Immature natural killer cell (primary cell): ENCODE measurements around the gene PVALEF. TPM values are rescaled to one million over a fixed set of nuclear protein-coding genes. Genes with fewer than 3 reads are reported as not detected.

Experiments used
- DNase-seq, 3 donors: peaks; one replicate each; pipeline ENCODE4 v3.0.0; 2022; ENCODE audit warnings: mixed read lengths in 1 of 3
- H3K27ac Mint-ChIP-seq, 6 donors: one replicate each; pipeline ENCODE4 v1.8.0; 2020; ENCODE audit warnings: mixed read lengths in 6 of 6, mild to moderate bottlenecking in 5 of 6, inconsistent platforms in 4 of 6, moderate library complexity in 3 of 6
- H3K27me3 Mint-ChIP-seq, 3 donors: one replicate each; pipeline ENCODE4 v1.8.0; 2020 to 2021; ENCODE audit warnings: low read depth in 3 of 3, mild to moderate bottlenecking in 3 of 3, mixed read lengths in 3 of 3, moderate library complexity in 3 of 3, inconsistent platforms in 1 of 3
- H3K36me3 Mint-ChIP-seq, 3 donors: one replicate each; pipeline ENCODE4 v1.8.0; 2020; ENCODE audit warnings: mixed read lengths in 3 of 3, inconsistent platforms in 2 of 3, mild to moderate bottlenecking in 2 of 3
- H3K4me1 Mint-ChIP-seq, 2 donors: one replicate each; pipeline ENCODE4 v1.8.0; 2020; ENCODE audit warnings: inconsistent platforms in 2 of 2, mild to moderate bottlenecking in 2 of 2, mixed read lengths in 2 of 2, moderate library complexity in 1 of 2
- H3K4me3 Mint-ChIP-seq, 5 donors: one replicate each; pipeline ENCODE4 v1.8.0; 2020; ENCODE audit warnings: mild to moderate bottlenecking in 5 of 5, mixed read lengths in 5 of 5, inconsistent platforms in 3 of 5, moderate library complexity in 3 of 5
- H3K9me3 Mint-ChIP-seq, 6 donors: one replicate each; pipeline ENCODE4 v1.8.0; 2020; ENCODE audit warnings: mild to moderate bottlenecking in 6 of 6, mixed read lengths in 6 of 6, inconsistent platforms in 4 of 6, moderate library complexity in 3 of 6
- polyA plus RNA-seq, 3 donors: library from polyadenylated mRNA; unstranded; fragments of 300-500 nt; fragmentation: Illumina TruSeq; gene quantifications; one replicate each; pipeline ENCODE4 v1.2.3, GENCODE V29; 2021

PVALEF gene
- polyA plus RNA-seq, 3 donors from 2014 or later = not detected

DNA sequence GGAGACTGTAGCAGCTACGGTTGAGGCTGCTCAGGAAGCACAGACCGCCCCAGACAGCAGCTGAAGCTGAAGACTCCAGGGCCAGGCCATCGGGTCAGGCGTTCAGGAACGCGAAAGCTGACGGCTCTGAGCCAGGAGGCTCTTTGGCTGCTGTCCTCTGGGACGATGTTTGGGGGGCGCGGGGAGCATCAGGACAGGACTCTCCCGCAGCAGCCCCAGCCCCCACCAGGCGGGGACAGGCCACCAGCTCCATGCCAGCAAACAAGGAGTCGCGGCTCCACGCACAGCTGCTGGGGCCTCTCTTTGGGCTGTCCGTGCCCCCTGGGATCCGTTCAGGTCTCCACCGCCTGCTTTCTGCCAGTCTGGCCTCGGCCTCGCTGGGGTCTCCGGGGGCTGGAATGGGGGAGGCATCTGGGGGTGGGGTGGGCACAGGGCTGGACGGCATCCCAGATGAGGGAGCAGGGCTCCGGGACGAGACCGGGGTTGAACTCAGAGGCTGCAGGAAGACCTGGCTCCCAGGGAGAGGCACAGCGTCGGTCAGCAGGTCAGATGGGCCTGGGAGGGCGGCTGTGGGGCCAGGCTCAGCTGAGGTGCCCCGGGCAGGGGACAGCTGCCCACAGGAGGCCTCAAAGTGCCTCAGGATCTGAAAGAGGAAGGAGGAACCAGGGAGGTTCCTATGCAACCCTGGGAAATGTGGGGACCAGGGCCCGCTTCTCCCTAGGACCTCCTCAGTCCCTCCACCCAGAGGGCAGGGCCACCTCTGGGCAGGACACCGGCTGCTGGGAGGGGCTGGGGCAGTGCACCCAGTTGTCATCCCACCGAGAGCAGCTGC lies 63.7 kb downstream of the PVALEF start:
- Mint-ChIP-seq H3K27me3 (peaks cover 0 to 2% (median 0%) of the 10 kb centered on the region in 3 donors), H3K4me3 (no peak overlapping the region), H3K36me3 (peaks cover 5 to 13% (median 12%) of the 10 kb centered on the region in 3 donors), H3K4me1 (peaks cover 13% of the 10 kb centered on the region in 2 donors), H3K27ac (no peak overlapping the region), H3K9me3 (no peaks in the 10 kb centered on the region)
- DNase-seq = no peak

DNA sequence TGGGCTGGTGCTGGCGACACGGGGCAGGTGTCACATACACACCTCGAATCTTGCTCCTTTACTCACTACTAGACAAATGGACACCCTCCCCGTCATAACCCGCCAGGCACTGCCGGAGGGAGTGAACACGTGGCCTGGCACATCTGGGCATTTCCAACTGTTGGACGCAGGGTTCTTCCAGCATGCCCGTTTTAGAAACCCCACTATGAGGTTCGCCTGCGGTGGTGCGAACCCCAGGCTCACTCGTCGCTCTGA lies 64.3 kb downstream of the PVALEF start:
- Mint-ChIP-seq H3K4me1 (peaks cover 13 to 14% of the 10 kb centered on the region in 2 donors), H3K27ac (no peak overlapping the region), H3K9me3 (no peaks in the 10 kb centered on the region), H3K36me3 (peaks cover 5 to 13% (median 12%) of the 10 kb centered on the region in 3 donors), H3K4me3 (no peak overlapping the region), H3K27me3 (peaks cover 0 to 2% (median 0%) of the 10 kb centered on the region in 3 donors)
- DNase-seq = no peak

DNA sequence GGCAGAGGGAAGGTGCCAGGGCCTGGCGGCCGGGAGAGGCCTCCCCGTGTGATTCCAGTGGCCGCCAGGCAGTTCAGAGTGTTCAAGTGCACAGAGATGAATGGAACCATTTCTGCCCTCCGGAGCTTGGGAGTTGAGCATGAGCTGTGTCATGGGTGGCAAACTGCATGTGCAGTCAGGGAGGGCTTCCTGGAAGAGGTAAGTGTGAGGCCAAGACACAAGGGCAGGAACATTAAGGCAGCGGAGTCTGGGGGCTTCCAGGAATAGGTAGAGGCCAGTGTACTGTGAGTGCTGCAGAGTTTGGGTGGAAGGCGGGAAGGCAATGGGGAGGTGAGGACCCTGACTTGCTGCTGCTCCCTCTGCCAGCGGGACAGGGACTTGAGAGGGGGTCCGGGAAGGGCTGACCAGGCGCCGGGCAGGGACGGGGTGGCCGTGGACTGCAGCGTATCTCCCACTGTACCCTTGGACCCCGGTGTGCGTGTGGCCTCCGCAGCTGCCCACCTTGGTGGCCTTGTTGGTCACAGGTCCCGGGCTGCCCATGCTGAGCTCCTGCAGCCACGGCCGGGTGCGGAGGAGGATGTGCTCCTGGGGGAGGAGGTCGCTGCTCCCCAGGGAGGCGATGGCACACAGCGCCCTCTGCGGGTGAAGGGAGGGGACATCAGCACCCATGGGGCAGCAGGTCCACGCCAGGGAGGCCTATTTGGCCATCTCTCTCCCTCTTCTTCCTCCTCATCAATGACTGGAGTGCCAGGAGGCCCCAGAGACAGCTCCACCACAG lies 64.9 kb downstream of the PVALEF start:
- DNase-seq = no peak
- H3K27ac Mint-ChIP-seq = no peak overlapping the region
- H3K4me3 Mint-ChIP-seq = no peak overlapping the region
- H3K4me1 Mint-ChIP-seq = peaks cover 18 to 20% of the 10 kb centered on the region in 2 donors
- H3K9me3 Mint-ChIP-seq = no peaks in the 10 kb centered on the region
- peaks cover 0 to 2% (median 0%) of the 10 kb centered on the region in 3 donors for H3K27me3 Mint-ChIP-seq
- H3K36me3 Mint-ChIP-seq = peaks cover 5 to 16% (median 13%) of the 10 kb centered on the region in 3 donors

DNA sequence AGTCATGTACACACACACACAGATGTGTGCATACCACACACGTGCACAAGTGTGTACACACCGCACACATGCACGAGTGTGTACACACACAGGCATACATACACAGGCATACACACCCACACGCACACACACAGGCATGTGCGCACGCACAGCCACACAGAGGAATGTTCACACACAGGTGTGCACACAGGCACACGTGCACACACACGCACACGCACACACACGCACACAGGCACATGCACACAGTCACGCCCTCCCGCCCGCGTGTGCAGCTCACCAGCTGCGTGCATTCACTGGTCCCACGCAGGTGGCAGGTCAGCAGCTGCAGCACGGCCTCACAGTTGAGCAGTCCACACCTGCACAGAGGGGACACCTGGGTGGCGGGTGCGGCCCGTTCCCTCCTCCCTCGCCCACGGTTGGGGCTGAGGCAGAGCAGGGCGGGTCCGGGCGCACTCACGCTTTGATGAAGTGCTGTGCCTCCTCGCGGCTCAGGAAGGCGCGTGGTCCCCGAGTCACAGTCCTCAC lies 65.9 kb downstream of the PVALEF start:
- Mint-ChIP-seq H3K4me1 (peaks cover 21 to 22% of the 10 kb centered on the region in 2 donors), H3K9me3 (no peaks in the 10 kb centered on the region), H3K27me3 (peaks cover 0 to 2% (median 0%) of the 10 kb centered on the region in 3 donors), H3K4me3 (no peak overlapping the region), H3K27ac (peak overlapping the region in 2 of 6 donors; percentile 53 to 59), H3K36me3 (peaks cover 5 to 16% (median 13%) of the 10 kb centered on the region in 3 donors)
- DNase-seq = no peak

DNA sequence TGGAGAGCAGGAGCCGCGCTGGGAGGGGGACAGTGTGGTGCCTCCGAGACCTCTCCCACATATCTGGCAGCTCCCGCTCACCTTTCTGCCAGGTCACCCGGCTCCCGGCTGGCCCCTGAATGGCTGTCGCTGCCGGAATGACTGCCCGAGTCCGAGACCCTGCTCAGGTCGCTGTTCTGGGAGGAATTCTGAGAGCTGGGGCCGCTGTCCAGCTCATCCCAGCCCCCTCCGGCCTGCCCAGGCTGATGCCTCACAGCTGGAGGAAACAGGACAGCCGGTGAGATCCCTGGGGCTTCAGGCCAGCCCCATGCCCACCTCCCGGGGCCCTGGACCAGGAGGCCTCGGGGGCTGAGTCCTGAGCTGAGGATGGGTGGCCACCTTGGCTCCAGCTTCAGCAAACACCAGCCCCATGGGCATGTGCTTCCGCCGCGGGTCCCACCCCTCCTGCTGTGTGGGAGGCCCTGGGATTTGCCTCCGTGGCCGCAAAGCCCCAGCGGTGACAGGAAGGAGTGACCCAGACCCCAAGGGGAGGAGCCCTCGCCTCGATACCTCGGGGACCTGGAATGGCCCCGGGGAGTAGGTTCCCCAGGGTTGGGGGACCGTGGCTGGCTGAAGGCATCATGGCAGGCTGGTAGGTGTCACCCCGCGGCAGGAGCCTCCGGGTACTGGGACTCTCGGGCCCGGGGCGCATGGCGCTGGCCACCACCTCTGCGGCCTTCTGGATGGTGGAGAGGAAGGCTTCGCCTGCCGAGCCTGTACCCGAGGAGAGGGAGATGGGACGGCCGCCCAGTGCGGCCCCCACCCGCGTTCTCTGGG lies 66.7 kb downstream of the PVALEF start:
- no peaks in the 10 kb centered on the region for H3K9me3 Mint-ChIP-seq
- no peak overlapping the region for H3K4me3 Mint-ChIP-seq
- peaks cover 5 to 16% (median 13%) of the 10 kb centered on the region in 3 donors for H3K36me3 Mint-ChIP-seq
- peaks cover 0 to 2% (median 0%) of the 10 kb centered on the region in 3 donors for H3K27me3 Mint-ChIP-seq
- H3K27ac Mint-ChIP-seq = no peak overlapping the region
- no peak for DNase-seq
- peaks cover 22 to 24% of the 10 kb centered on the region in 2 donors for H3K4me1 Mint-ChIP-seq

Other genes with a start within 250 kb of the PVALEF start
- gene CHMP6, start 173.7 kb upstream of the PVALEF start, polyA plus RNA-seq = 10 to 100 TPM; 67.7 to 71.4 (median 70.2) TPM
- 1 to 10 TPM; 1.1 to 5.1 (median 4.7) TPM for gene BAIAP2, start 130.4 kb upstream of the PVALEF start, polyA plus RNA-seq
- gene AATK, start 714 bp downstream of the PVALEF start, polyA plus RNA-seq = 1 to 10 TPM in 1 of 3 donors, under 1 TPM in 2; 0.52 to 2.9 (median 0.97) TPM
- gene CEP131, start 57.5 kb downstream of the PVALEF start, polyA plus RNA-seq = 1 to 10 TPM in 2 of 3 donors, under 1 TPM in 1; 0.43 to 7.4 (median 1.5) TPM
- 1 to 10 TPM; 1.6 to 7.3 (median 5.0) TPM for gene TEPSIN, start 73.5 kb downstream of the PVALEF start, polyA plus RNA-seq
- 100 to 1,000 TPM in 1 of 3 donors, 10 to 100 TPM in 2; 61.2 to 121 (median 67.8) TPM for gene NDUFAF8, start 73.8 kb downstream of the PVALEF start, polyA plus RNA-seq
- gene SLC38A10, start 129.8 kb downstream of the PVALEF start, polyA plus RNA-seq = 10 to 100 TPM; 46.8 to 98.7 (median 46.8) TPM
- gene BAHCC1, start 229.9 kb downstream of the PVALEF start, polyA plus RNA-seq = under 1 TPM in 1 of 3 donors, not detected in 2; 0.02 TPM